DND-41 (cell line): ENCODE results near the gene MAG.

ENCODE experiments used
- ATAC-seq: fragments of 200-7000 bp; cut with Tn5 transposase; 3 replicates; pipeline ENCODE4 v1.9.1; 2021; ENCODE audit warnings: low read depth; ENCODE audit not compliant: insufficient read depth
- DNase-seq: peaks from one replicate; pipeline ENCODE4 v3.0.0-alpha.2; 2020
- H2AFZ ChIP-seq: 2 replicates; pipeline ENCODE4 v1.6.0; 2012; ENCODE audit warnings: low read depth, low read length
- H3K27ac ChIP-seq: 2 replicates; pipeline ENCODE4 v1.5.1; 2012; ENCODE audit warnings: low read length, inconsistent platforms
- H3K27me3 ChIP-seq: fragments of 200-600 bp; sonication (generic); 2 replicates; pipeline ENCODE4 v1.6.0; 2012; ENCODE audit warnings: low read length, mild to moderate bottlenecking, inconsistent platforms; ENCODE audit not compliant: insufficient read depth, poor library complexity
- H3K36me3 ChIP-seq: 2 replicates; pipeline ENCODE4 v1.5.1; 2012; ENCODE audit warnings: low read length, inconsistent platforms; ENCODE audit not compliant: insufficient read depth
- H3K4me1 ChIP-seq: 2 replicates; pipeline ENCODE4 v1.5.1; 2012; ENCODE audit warnings: mild to moderate bottlenecking, low read length; ENCODE audit not compliant: insufficient read depth
- H3K4me2 ChIP-seq: 2 replicates; pipeline ENCODE4 v1.6.0; 2012; ENCODE audit warnings: mild to moderate bottlenecking, moderate library complexity, low read length, inconsistent platforms; ENCODE audit not compliant: insufficient read depth
- H3K4me3 ChIP-seq, 2 experiments: fragments of 200-600 bp in 1 of 2; shearing (Covaris generic) in 1 of 2; 2 replicates each; pipeline ENCODE4 v1.5.1; 2012 to 2016; ENCODE audit warnings: inconsistent platforms in 2 of 2, low read length in 2 of 2, mild to moderate bottlenecking in 2 of 2, low read depth in 1 of 2, moderate library complexity in 1 of 2
- H3K79me2 ChIP-seq: 2 replicates; pipeline ENCODE4 v1.6.0; 2012; ENCODE audit warnings: low read length, inconsistent platforms; ENCODE audit not compliant: insufficient read depth
- H3K9ac ChIP-seq: 2 replicates; pipeline ENCODE4 v1.6.0; 2012; ENCODE audit warnings: low read depth, mild to moderate bottlenecking, inconsistent platforms, low read length, moderate library complexity
- H3K9me3 ChIP-seq: 2 replicates; pipeline ENCODE4 v1.5.1; 2012; ENCODE audit warnings: low read length, moderate library complexity, mild to moderate bottlenecking, inconsistent platforms; ENCODE audit not compliant: insufficient read depth, severe bottlenecking
- H4K20me1 ChIP-seq: 2 replicates; pipeline ENCODE4 v1.6.0; 2012; ENCODE audit warnings: low read length; ENCODE audit not compliant: insufficient read depth
- CTCF ChIP-seq: IDR thresholded peaks from 2 replicates; pipeline ENCODE4 v1.5.1; 2012; ENCODE audit warnings: borderline replicate concordance, low read length, moderate library complexity, mild to moderate bottlenecking; ENCODE audit not compliant: poor library complexity, severe bottlenecking; ENCODE audit errors: extremely low read depth
- EZH2 ChIP-seq: IDR thresholded peaks from 3 replicates; pipeline ENCODE4 v1.6.1; 2012; ENCODE audit warnings: borderline replicate concordance, low read depth, mild to moderate bottlenecking, moderate library complexity, low read length, inconsistent platforms; ENCODE audit not compliant: severe bottlenecking

The MAG gene

DNA sequence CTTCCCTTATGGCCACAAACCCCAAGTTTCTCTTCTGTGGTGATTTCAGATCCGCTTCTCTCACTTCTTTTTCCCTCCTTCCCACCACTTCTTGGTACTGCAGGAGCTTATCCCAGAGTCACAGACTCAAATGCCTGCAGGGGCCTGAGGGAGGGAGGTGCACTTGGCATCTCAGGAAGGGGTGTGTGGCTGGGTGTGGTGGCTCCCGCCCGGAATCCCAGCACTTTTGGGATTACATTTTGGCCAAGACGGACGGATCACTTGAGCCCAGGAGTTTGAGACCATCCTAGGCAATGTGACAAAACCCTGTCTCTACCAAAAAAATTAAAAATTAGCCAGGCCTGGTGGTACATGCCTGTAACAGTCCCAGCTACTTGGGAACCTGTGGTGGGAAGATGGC lies 17.6 kb upstream of the MAG start:
- ATAC-seq (no peak), DNase-seq (no peak)
- Histone ChIP-seq H3K79me2 (peaks cover 27% of the 10 kb centered on the region), H3K4me3 (no peak overlapping the region), H3K27ac (no peak overlapping the region), H3K36me3 (peaks cover 94% of the 10 kb centered on the region), H4K20me1 (peaks cover 38% of the 10 kb centered on the region), H2AFZ (no peak overlapping the region), H3K27me3 (no peaks in the 10 kb centered on the region), H3K9me3 (no peaks in the 10 kb centered on the region), H3K9ac (no peak overlapping the region), H3K4me2 (no peak overlapping the region), H3K4me1 (peaks cover 20% of the 10 kb centered on the region)
- no peak for TF ChIP-seq EZH2
- no peak for TF ChIP-seq CTCF

- Histone ChIP-seq H3K27me3 (no peaks in the 10 kb centered on the region), H3K9me3 (no peaks in the 10 kb centered on the region), H2AFZ (no peak overlapping the region), H3K79me2 (peaks cover 3% of the 10 kb centered on the region), H3K4me1 (no peaks in the 10 kb centered on the region), H3K4me2 (no peak overlapping the region), H3K36me3 (peaks cover 74% of the 10 kb centered on the region), H3K4me3 (no peak overlapping the region), H4K20me1 (peaks cover 40% of the 10 kb centered on the region), H3K27ac (no peak overlapping the region), H3K9ac (no peak overlapping the region)
- DNase-seq = no peak
- no peak for TF ChIP-seq CTCF
- no peak for TF ChIP-seq EZH2
- no peak for ATAC-seq
Measured at GRCh38 chr19:35276706-35277281, 15.2 kb upstream of the MAG start.

DNA sequence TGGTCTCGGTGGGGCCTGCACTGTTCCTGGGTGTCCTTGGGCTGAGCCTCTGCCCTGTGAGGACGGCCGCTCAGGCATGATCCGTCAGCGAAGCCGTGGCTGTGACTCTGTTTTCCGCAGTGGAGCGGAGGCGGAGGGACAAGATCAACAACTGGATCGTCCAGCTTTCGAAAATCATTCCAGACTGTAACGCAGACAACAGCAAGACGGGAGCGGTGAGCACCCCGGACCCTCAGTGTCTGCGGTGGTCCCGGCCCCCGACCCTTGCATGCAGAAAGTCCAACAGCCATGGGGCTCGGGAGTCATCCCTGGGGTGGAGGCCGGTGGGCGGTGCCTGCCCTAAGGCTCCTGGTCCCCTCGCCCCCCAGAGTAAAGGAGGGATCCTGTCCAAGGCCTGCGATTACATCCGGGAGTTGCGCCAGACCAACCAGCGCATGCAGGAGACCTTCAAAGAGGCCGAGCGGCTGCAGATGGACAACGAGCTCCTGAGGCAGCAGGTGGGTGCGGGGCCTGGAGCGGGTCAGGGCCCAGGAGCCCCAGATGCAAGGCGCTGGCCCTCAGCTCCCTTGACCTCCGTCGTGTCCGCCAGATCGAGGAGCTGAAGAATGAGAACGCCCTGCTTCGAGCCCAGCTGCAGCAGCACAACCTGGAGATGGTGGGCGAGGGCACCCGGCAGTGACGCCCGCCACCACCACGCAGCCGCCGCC lies 13.2 kb upstream of the MAG start:
- ATAC-seq (no peak), DNase-seq (no peak)
- peaks cover 56% of the 10 kb centered on the region for H3K36me3 ChIP-seq
- H3K4me2 ChIP-seq = no peak overlapping the region
- H4K20me1 ChIP-seq = peaks cover 32% of the 10 kb centered on the region
- H3K9ac ChIP-seq = no peak overlapping the region
- no peaks in the 10 kb centered on the region for H3K9me3 ChIP-seq
- H3K27ac ChIP-seq = no peak overlapping the region
- H3K4me1 ChIP-seq = no peaks in the 10 kb centered on the region
- peaks cover 2% of the 10 kb centered on the region; the same call in 1 of the 2 replicates for H3K79me2 ChIP-seq
- H2AFZ ChIP-seq = no peak overlapping the region
- H3K27me3 ChIP-seq = no peaks in the 10 kb centered on the region
- no peak overlapping the region for H3K4me3 ChIP-seq
- TF ChIP-seq CTCF (no peak), EZH2 (no peak)
